Heart right ventricle (tissue), 16 donors: ENCODE results near the gene PTBP2. TPM values are rescaled to one million over a fixed set of nuclear protein-coding genes. Genes with fewer than 3 reads are reported as not detected.

Source experiments
- ATAC-seq, 8 donors: fragments of 200-7000 bp; cut with Tn5 transposase; one replicate each; pipeline ENCODE4 v1.9.1; 2020; ENCODE audit warnings: mild to moderate bottlenecking in 8 of 8, moderate library complexity in 8 of 8, moderate number of reproducible peaks in 1 of 8
- DNase-seq, 2 donors: peaks; one replicate each; pipeline ENCODE4 v3.0.0-alpha.2; 2020
- H3K27ac ChIP-seq, 10 donors: fragments of 200-600 bp; sonication (generic) in 2 of 10; one replicate each; pipeline versions ENCODE4 v1.5.0 to v1.8.0; 2020 to 2022; ENCODE audit warnings: mild to moderate bottlenecking in 3 of 10
- H3K27me3 ChIP-seq, 7 donors: fragments of 200-600 bp; one replicate each; pipeline ENCODE4 v1.8.0; 2021 to 2022; ENCODE audit warnings: mild to moderate bottlenecking in 2 of 7
- H3K36me3 ChIP-seq, 9 donors: fragments of 200-600 bp; sonication (generic) in 1 of 9; one replicate each; pipeline versions ENCODE4 v1.5.0 to v1.8.0; 2020 to 2022; ENCODE audit warnings: mild to moderate bottlenecking in 2 of 9
- H3K4me1 ChIP-seq, 9 donors: fragments of 200-600 bp; sonication (generic) in 1 of 9; one replicate each; pipeline versions ENCODE4 v1.5.0 to v1.8.0; 2020 to 2022; ENCODE audit warnings: mild to moderate bottlenecking in 4 of 9
- H3K4me3 ChIP-seq, 10 donors: fragments of 200-600 bp; sonication (generic) in 2 of 10; one replicate each; pipeline versions ENCODE4 v1.5.0 to v1.8.0; 2020 to 2022; ENCODE audit warnings: mild to moderate bottlenecking in 7 of 10, moderate library complexity in 2 of 10
- H3K9me3 ChIP-seq, 11 donors: fragments of 200-600 bp in 10 of 11; sonication (generic) in 2 of 11; one replicate each; pipeline versions ENCODE4 v1.5.0 to v1.8.0; 2013 to 2022; ENCODE audit warnings: mild to moderate bottlenecking in 2 of 11, control low read depth in 1 of 11, moderate library complexity in 1 of 11
- WGBS, 2 donors: extraction: QIAGEN DNeasy Blood & Tissue Kit; methylation state at CpG; one replicate each; pipeline ENCODE4 v1.1.7; 2013; ENCODE audit warnings: inconsistent platforms in 1 of 2; 5-methylcytosine and 5-hydroxymethylcytosine counted together
- intact Hi-C, 10 donors: fragments of 100-400 bp; cut with DNase I; formaldehyde crosslinking; loops; one replicate each; pipeline versions ENCODE4 v1.11.1 to v1.14.2; 2022
- polyA plus RNA-seq, 2 donors: library from polyadenylated mRNA; stranded (reverse); fragments of 200-250 nt; gene quantifications; one replicate each; pipeline ENCODE4 v1.2.3, GENCODE V29; 2013
- total RNA-seq, 10 donors: library from RNA; stranded (reverse); fragmentation: NEBNext Ultra II Directional in 3 of 10; extraction: Animal tissue kit (Norgen Biotek cat#: 25700) in 3 of 10; gene quantifications; one replicate each; pipeline versions ENCODE4 v1.2.1 to v1.2.4, GENCODE V29; 2021 to 2023
- TF ChIP-seq, protein P1 (sequence below), 9 donors: fragments of 200-600 bp; sonication (generic) in 2 of 9; IDR thresholded peaks; one replicate each; pipeline versions ENCODE4 v1.5.0 to v1.8.0; 2021 to 2022; ENCODE audit warnings: antibody characterized with exemption in 9 of 9, mild to moderate bottlenecking in 5 of 9, moderate library complexity in 1 of 9
- donor health status: Arrhythmogenic right ventricular cardiomyopathy.
- donor health status: ischemic (EF 13 %, LVEDD 7.1; RV severe dilation, severe dysfunction).
- donor health status: healthy with polysubstance abuse.
- donor health status: DM: no; HTN: yes; CAD: no.
- donor health status: DM: no; HTN: no; CAD: no.
- donor health status: ischemic (EF 25% LVEDD 6.9; RV normal size, moderate dysfunction).
- donor health status: ischemic (EF 25% LVEDD 5.7; RV mildly dilated, moderate dysfunction).
- donor health status: healthy.
- donor health status: DM: yes; HTN: yes; CAD: no.
- donor health status: Ischemic cardiomyopathy.
- donor health status: ischemic (EF 35%, LVEDD 5.7; RV mildly dilated, moderate dysfunction).
- donor health status: nonischemic (EF 11% LVEDD 7.7; RV severe dilation, severe dysfunction).
- donor health status: DM: yes; HTN: yes; CAD: no.
- donor health status: PGD.
- donor health status: ischemic (EF 29% LVEDD 5.4; RV normal size, mild dysfunction).
- donor health status: nonischemic (EF 23%, LVEDD 6.1; RV moderate dilation, normal function).

The PTBP2 gene
- total and polyA plus RNA-seq, 12 donors, result 4.9 to 29.3 (median 12.5) TPM

DNA sequence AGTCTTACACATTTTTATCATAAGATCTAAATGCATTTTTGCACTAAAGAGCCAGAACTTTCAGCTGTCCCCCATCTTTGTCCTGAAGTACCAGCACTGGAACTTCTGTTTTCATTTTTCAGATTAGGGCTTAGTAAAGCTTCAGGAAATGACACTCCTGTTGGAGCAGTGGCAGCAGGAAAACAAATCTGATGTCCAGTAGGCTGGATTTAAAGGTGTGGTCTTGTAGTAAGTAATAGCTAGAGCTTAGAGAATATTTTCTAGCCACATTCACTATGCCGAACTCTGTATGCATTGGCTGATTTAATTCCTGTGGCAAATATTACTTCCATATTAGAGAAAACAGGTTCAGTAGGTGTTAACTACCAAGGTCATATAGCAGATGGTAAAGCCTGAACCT, 103.6 kb downstream of the PTBP2 start:
- H3K4me1 ChIP-seq, result peaks cover 0 to 5% (median 0%) of the 10 kb centered on the region in 9 donors
- ATAC-seq (no peak), DNase-seq (no peak)
- intact Hi-C loops, result no loop called here
- no peaks in the 10 kb centered on the region for H3K9me3 ChIP-seq
- peaks cover 0 to 24% (median 0%) of the 10 kb centered on the region in 9 donors for H3K36me3 ChIP-seq
- TF ChIP-seq, protein P1, sequence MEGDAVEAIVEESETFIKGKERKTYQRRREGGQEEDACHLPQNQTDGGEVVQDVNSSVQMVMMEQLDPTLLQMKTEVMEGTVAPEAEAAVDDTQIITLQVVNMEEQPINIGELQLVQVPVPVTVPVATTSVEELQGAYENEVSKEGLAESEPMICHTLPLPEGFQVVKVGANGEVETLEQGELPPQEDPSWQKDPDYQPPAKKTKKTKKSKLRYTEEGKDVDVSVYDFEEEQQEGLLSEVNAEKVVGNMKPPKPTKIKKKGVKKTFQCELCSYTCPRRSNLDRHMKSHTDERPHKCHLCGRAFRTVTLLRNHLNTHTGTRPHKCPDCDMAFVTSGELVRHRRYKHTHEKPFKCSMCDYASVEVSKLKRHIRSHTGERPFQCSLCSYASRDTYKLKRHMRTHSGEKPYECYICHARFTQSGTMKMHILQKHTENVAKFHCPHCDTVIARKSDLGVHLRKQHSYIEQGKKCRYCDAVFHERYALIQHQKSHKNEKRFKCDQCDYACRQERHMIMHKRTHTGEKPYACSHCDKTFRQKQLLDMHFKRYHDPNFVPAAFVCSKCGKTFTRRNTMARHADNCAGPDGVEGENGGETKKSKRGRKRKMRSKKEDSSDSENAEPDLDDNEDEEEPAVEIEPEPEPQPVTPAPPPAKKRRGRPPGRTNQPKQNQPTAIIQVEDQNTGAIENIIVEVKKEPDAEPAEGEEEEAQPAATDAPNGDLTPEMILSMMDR (IDR thresholded peaks at IDR 0.05), result no peak
- WGBS, 2 donors, result 75 to 78% methylated on average over 1 of the region's 1 CpG
- H3K4me3 ChIP-seq, result no peak overlapping the region
- no peak overlapping the region for H3K27ac ChIP-seq
- no peaks in the 10 kb centered on the region for H3K27me3 ChIP-seq

GRCh38 chr1:96825950-96826576, 104.5 kb downstream of the PTBP2 start:
- no peak overlapping the region for H3K4me3 ChIP-seq
- TF ChIP-seq, protein P1 (IDR thresholded peaks at IDR 0.05), result no peak
- intact Hi-C loops, result no loop called here

DNA sequence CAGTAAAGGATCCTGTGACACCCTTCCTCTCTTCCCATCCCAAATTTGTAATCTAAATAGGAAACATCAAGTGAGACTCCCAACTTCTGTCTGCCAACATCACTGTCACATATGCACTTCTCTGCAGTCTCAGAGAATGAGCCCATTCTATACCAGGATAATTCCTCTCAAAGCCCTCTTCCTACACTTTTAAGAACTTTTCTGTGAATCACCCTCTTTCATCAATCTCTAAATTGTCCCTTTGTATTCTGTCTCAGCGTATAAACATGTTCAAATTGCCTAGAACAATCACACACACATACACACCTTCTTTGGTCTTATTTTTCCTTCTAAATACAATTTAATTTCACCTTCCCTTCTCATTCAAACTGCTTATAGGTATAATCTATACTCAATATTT, 111.8 kb downstream of the PTBP2 start:
- DNase-seq (no peak), ATAC-seq (no peak)
- Histone ChIP-seq H3K27ac (no peak overlapping the region), H3K9me3 (no peaks in the 10 kb centered on the region), H3K4me1 (no peaks in the 10 kb centered on the region), H3K36me3 (no peaks in the 10 kb centered on the region), H3K27me3 (no peaks in the 10 kb centered on the region), H3K4me3 (no peak overlapping the region)
- intact Hi-C loops, result no loop called here
- WGBS, 2 donors, result 90 to 97% methylated on average over 1 of the region's 1 CpG
- TF ChIP-seq, protein P1 (IDR thresholded peaks at IDR 0.05), result no peak

More at GRCh38 chr1:96825950-96826576, 104.5 kb downstream of the PTBP2 start:
- Histone ChIP-seq H3K36me3 (peaks cover 0 to 24% (median 0%) of the 10 kb centered on the region in 9 donors), H3K4me1 (peaks cover 0 to 5% (median 0%) of the 10 kb centered on the region in 9 donors), H3K27ac (no peak overlapping the region), H3K27me3 (no peaks in the 10 kb centered on the region), H3K9me3 (no peaks in the 10 kb centered on the region)
- ATAC-seq, result no peak
- DNase-seq, result no peak

DNA sequence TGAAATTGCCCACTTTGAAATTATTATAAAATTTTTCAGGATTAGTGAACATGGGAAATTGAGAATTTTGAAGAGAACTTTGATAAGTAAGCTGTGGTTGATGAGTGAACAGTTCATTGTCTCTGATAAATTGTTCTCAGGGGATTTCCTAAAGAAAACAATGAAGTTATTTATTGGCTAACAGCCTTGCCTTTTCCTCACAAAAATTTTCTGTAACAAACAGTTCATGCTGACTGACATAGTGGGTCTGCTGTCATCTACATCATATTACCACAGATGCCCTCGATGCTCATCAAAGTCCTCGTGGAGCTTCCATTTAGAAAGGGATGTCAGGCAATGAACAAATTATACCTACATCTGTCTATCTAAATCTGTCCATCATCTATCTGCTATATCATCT, 113.4 kb downstream of the PTBP2 start:
- ATAC-seq, result no peak
- WGBS, 2 donors, result 66 to 83% methylated on average over 2 of the region's 2 CpGs
- no peaks in the 10 kb centered on the region for H3K4me1 ChIP-seq
- TF ChIP-seq, protein P1 (IDR thresholded peaks at IDR 0.05), result no peak
- no peaks in the 10 kb centered on the region for H3K9me3 ChIP-seq
- no peak overlapping the region for H3K27ac ChIP-seq
- no peaks in the 10 kb centered on the region for H3K27me3 ChIP-seq
- no peak overlapping the region for H3K4me3 ChIP-seq
- no peak for DNase-seq
- no peaks in the 10 kb centered on the region for H3K36me3 ChIP-seq
- intact Hi-C loops, result loop anchor here in 1 of 10 donors (5.0 kb wide), 1 partner anchor 1173 kb away; no protein-coding TSS in a partner anchor
